Liver (tissue), 3 donors: ENCODE results near the gene MARK2.

Experiments used
- CTCF ChIP-seq: fragments of 150-350 bp; IDR thresholded peaks from 2 replicates; pipeline ENCODE4 v1.5.1; 2017; ENCODE audit warnings: improper control_type of control experiment, low read depth, low read length; ENCODE audit not compliant: missing input control
- EGR1 ChIP-seq, 2 donors: IDR thresholded peaks; 2 replicates each; pipeline ENCODE4 v1.6.1; 2016 to 2018; ENCODE audit warnings: antibody characterized with exemption in 2 of 2, low read depth in 2 of 2
- HNF4G ChIP-seq: IDR thresholded peaks from 2 replicates; pipeline ENCODE4 v1.6.1; 2016; ENCODE audit warnings: antibody characterized with exemption
- REST ChIP-seq: IDR thresholded peaks from 2 replicates; pipeline ENCODE4 v1.6.1; 2016; ENCODE audit warnings: antibody characterized with exemption, mild to moderate bottlenecking
- TAF1 ChIP-seq: conservative IDR thresholded peaks from 2 replicates; pipeline ENCODE4 v1.6.1; 2016; ENCODE audit warnings: antibody characterized with exemption, mild to moderate bottlenecking
- ZBTB33 ChIP-seq: IDR thresholded peaks from 2 replicates; pipeline ENCODE4 v1.6.1; 2016; ENCODE audit warnings: antibody characterized with exemption
- donor health status: healthy.
- donor health status: healthy.

- no peak for TF ChIP-seq EGR1 (IDR thresholded peaks at IDR 0.05; ENCODE audit: low read depth in 2 of 2)
- TF ChIP-seq ZBTB33 = no peak
- TF ChIP-seq HNF4G = no peak
- TF ChIP-seq CTCF = no peak
- TF ChIP-seq TAF1 = no peak
- TF ChIP-seq REST = no peak
Observed at GRCh38 chr11:63941901-63942300, 103.0 kb downstream of the MARK2 start.
